ENCODE results near the gene DDIT4.
"Not testable (repeated sequence)": the region's sequence is repeated elsewhere in the genome, so short reads cannot be mapped to it uniquely, and the experiment has no call there.

Gene DDIT4

GRCh38 chr10:72249176-72249862, 24.4 kb upstream of the DDIT4 start:
- DNase-seq (ENCODE audit: low read depth in 2 of 2) = not testable (repeated sequence)

GRCh38 chr10:72250666-72251065, 23.1 kb upstream of the DDIT4 start:
- DNase-seq (ENCODE audit: low read depth in 2 of 2) = no peak

GRCh38 chr10:72251635-72252034, 22.1 kb upstream of the DDIT4 start:
- no peak for DNase-seq (ENCODE audit: low read depth in 2 of 2)

GRCh38 chr10:72252972-72253371, 20.8 kb upstream of the DDIT4 start:
- DNase-seq (ENCODE audit: low read depth in 2 of 2) = no peak

GRCh38 chr10:72253578-72253977, 20.1 kb upstream of the DDIT4 start:
- no peak for DNase-seq (ENCODE audit: low read depth in 2 of 2)

- no peak for DNase-seq (ENCODE audit: low read depth in 2 of 2)
Observed at GRCh38 chr10:72254813-72255568, 18.7 kb upstream of the DDIT4 start.

GRCh38 chr10:72255977-72256729, 17.6 kb upstream of the DDIT4 start:
- DNase-seq (ENCODE audit: low read depth in 2 of 2) = no peak

- DNase-seq (ENCODE audit: low read depth in 2 of 2) = no peak
Observed at GRCh38 chr10:72257051-72257892, 16.5 kb upstream of the DDIT4 start.

- no peak for DNase-seq (ENCODE audit: low read depth in 2 of 2)
Observed at GRCh38 chr10:72258617-72259016, 15.1 kb upstream of the DDIT4 start.

- DNase-seq (ENCODE audit: low read depth in 2 of 2) = no peak
Observed at GRCh38 chr10:72259491-72260238, 14.1 kb upstream of the DDIT4 start.

GRCh38 chr10:72260239-72260975, 13.3 kb upstream of the DDIT4 start:
- peak; percentile 89 to 90 for DNase-seq (ENCODE audit: low read depth in 2 of 2)

GRCh38 chr10:72260976-72261783, 12.5 kb upstream of the DDIT4 start:
- no peak for DNase-seq (ENCODE audit: low read depth in 2 of 2)

- DNase-seq (ENCODE audit: low read depth in 2 of 2) = no peak
Observed at GRCh38 chr10:72261784-72262404, 11.8 kb upstream of the DDIT4 start.

- no peak for DNase-seq (ENCODE audit: low read depth in 2 of 2)
Observed at GRCh38 chr10:72263613-72264241, 10.0 kb upstream of the DDIT4 start.

- DNase-seq (ENCODE audit: low read depth in 2 of 2) = no peak
Observed at GRCh38 chr10:72264536-72264935, 9.2 kb upstream of the DDIT4 start.

- no peak for DNase-seq (ENCODE audit: low read depth in 2 of 2)
Observed at GRCh38 chr10:72265508-72265907, 8.2 kb upstream of the DDIT4 start.

- DNase-seq (ENCODE audit: low read depth in 2 of 2) = no peak
Observed at GRCh38 chr10:72265990-72266865, 7.5 kb upstream of the DDIT4 start.
